ENCODE data around the gene PIGW. TPM values are rescaled to one million over a fixed set of nuclear protein-coding genes. Genes with fewer than 3 reads are reported as not detected.

Gene PIGW
- total RNA-seq, 4 donors from 2014 or later: 3.8 to 15.3 (median 7.2) TPM

DNA sequence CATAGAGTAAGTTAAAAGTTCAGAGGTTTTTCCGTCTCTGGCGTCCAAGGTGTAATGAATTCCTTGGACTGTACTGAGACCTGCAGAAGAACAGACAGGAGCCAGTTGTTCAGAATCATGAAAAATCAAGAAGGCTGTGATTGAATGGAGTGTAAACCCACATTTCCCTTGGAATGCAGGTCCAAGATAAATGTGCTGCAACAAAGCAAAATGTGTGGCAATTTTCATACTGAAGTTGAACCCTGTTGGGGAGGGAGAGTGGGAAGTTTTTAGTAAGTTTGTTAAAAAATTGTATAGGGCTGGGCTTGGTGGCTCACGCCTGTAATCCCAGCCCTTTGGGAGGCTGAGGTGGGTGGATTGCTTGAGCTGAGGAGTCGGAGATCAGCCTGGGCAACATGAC is 31.3 kb downstream of the PIGW start:
- no peak for ATAC-seq (ENCODE audit: low FRiP score)
- TF ChIP-seq, protein P1, sequence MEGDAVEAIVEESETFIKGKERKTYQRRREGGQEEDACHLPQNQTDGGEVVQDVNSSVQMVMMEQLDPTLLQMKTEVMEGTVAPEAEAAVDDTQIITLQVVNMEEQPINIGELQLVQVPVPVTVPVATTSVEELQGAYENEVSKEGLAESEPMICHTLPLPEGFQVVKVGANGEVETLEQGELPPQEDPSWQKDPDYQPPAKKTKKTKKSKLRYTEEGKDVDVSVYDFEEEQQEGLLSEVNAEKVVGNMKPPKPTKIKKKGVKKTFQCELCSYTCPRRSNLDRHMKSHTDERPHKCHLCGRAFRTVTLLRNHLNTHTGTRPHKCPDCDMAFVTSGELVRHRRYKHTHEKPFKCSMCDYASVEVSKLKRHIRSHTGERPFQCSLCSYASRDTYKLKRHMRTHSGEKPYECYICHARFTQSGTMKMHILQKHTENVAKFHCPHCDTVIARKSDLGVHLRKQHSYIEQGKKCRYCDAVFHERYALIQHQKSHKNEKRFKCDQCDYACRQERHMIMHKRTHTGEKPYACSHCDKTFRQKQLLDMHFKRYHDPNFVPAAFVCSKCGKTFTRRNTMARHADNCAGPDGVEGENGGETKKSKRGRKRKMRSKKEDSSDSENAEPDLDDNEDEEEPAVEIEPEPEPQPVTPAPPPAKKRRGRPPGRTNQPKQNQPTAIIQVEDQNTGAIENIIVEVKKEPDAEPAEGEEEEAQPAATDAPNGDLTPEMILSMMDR (IDR thresholded peaks at IDR 0.05): no peak

DNA sequence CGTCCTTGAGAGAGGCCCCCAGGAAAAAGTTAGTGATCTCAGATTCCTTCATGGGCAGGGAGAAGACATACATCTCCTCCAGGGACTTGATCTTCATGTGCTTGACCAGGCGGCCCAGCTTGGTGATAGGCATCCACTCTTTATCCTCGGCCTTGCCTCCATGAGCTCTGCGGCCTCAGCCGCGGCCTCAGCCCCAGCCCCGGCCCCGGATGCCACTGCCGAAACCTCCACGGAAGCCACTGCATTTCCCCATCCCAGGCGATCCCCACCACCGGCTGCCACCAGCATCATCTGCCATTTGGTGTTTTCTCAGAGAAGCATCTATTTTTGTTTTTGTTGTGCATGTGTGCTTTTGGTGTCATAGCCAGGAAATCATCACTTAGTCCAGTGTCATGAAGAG is 40.2 kb downstream of the PIGW start:
- ATAC-seq (ENCODE audit: low FRiP score) (no peak), DNase-seq (ENCODE audit: low spot score) (no peak)
- TF ChIP-seq, protein P1 (IDR thresholded peaks at IDR 0.05): no peak

More for the DNA sequence above, 31.3 kb downstream of the PIGW start:
- DNase-seq (ENCODE audit: low spot score): no peak

DNA sequence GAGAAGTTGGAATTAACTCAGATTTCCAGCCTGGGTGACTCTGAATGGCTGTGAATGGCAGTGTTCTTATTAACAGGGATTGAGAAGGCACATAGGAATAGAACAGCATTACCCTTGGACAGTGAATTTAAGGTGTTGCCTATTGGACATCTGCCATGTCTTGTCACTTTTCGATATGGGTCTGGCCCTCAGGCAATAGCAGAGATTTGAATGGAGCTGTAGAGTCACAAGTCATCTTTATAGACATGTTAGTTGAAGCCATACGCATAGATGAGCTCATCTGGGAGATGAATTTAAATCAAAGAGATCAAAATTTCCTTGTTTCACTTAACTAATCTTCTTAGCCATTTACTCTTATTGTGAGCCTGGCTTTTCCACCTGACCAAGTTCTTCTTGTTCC is 42.0 kb downstream of the PIGW start:
- no peak for ATAC-seq (ENCODE audit: low FRiP score)
- TF ChIP-seq, protein P1 (IDR thresholded peaks at IDR 0.05): no peak
- no peak for DNase-seq (ENCODE audit: low spot score)

DNA sequence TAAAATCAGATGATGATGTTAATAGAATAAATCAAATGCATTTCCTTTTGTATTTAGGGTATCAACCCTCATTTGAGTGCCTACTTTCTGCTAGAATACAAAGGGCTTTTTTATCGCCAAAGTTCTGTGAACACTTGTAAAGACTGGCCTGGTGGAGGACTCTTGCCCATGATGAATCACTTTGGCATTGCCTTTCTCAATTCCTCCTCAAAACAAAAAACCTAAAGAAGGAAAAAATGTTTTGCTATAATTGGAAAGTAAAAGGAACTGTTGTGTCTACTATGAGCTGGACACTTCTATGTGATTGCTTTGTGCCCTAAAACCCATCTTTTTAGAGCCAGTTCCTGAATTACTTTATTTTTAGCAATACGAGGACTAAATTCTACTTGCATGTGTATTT is 43.9 kb downstream of the PIGW start:
- TF ChIP-seq, protein P1 (IDR thresholded peaks at IDR 0.05): no peak
- DNase-seq (ENCODE audit: low spot score) (no peak), ATAC-seq (ENCODE audit: low FRiP score) (no peak)

DNA sequence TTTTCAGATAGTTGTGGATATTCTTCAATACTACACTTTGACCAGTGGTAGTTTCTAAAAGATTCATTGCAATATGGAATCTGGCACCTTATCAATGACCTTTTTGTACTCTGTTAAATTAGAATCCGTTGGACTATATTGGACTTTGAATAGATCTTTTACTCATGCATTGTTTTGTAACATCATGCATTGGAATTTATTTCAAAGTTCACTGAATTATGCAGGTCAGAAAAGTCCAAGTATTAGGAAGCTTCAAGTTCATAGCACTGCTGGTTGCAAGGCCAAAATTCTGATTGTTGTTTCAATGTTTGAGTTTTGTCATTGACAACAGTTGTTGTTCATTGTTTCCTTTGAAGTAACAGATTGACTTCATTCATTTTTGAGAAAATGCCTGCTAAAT is 49.0 kb downstream of the PIGW start:
- TF ChIP-seq, protein P1 (IDR thresholded peaks at IDR 0.05): no peak
- ATAC-seq (ENCODE audit: low FRiP score) (no peak), DNase-seq (ENCODE audit: low spot score) (no peak)

DNA sequence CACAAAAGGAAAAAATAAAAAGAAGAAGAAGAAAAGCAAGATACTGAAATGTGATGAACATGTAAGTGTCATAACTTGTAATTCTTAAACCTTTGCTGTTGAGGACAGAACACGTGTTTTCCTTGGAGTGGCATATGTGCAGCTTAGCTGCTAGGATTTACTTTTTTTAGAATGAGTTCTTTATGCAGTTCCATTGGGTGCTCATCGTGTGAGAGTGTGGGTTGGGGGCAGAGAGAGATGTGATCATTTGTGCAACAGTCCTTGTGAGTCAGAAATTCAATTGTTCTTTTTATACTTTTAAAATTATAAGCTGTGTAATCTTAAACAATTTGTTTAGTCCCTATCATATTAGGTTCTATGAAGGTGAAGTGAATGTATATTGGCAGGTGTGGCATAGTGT is 51.4 kb downstream of the PIGW start:
- TF ChIP-seq, protein P1 (IDR thresholded peaks at IDR 0.05): no peak
- DNase-seq (ENCODE audit: low spot score): no peak
- no peak for ATAC-seq (ENCODE audit: low FRiP score)

Small RNA genes lying within 50 kb of the gene (small RNA-seq; reads per million reads assigned to genes)
- not detected for gene RNA5SP439

Other genes starting within 250 kb of the PIGW start
- gene TBC1D3G, start 211.1 kb upstream of the PIGW start, total RNA-seq: 1 to 10 TPM in 1 of 4 donors, not detected in 3; 1.8 TPM
- not detected for gene TBC1D3H, start 146.6 kb upstream of the PIGW start, total RNA-seq
- gene ZNHIT3, start 48.3 kb upstream of the PIGW start, total RNA-seq: 10 to 100 TPM; 19.8 to 35.2 (median 25.4) TPM
- gene MYO19, start 119 bp upstream of the PIGW start, total RNA-seq: 100 to 1,000 TPM in 1 of 4 donors, 10 to 100 TPM in 3; 25.6 to 103 (median 39.6) TPM
- gene GGNBP2, start 9.9 kb downstream of the PIGW start, total RNA-seq: 10 to 100 TPM; 54.3 to 80.9 (median 63.1) TPM
- 10 to 100 TPM in 2 of 4 donors, 1 to 10 TPM in 2; 5.6 to 19.8 (median 11.1) TPM for gene DHRS11, start 56.9 kb downstream of the PIGW start, total RNA-seq
- 1 to 10 TPM; 5.3 to 8.2 (median 5.6) TPM for gene MRM1, start 66.6 kb downstream of the PIGW start, total RNA-seq